Measurements from ENCODE around the gene ERICH6B. TPM values are rescaled to one million over a fixed set of nuclear protein-coding genes. Genes with fewer than 3 reads are reported as not detected.

ERICH6B gene
- total RNA-seq, 1 donor = not detected

DNA sequence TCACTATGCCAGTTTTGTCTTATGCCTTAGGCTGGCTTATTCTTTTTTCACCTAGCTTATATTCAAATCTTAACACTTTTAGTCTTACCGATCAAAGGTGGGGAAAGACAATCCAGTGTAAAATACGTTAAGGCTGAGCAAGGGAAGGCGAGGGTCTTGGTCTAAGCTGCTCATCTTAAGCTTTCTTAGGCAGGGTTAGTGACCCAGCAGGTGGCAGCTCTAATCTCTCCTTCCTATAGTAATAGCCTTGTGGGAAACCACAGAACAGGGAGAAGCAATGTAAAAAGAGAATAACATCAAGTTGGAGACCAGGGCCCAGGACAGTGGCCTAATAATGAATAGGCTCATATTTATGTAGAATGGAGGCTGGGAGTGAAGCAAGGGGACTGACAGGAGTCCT lies 104.9 kb downstream of the ERICH6B start:
- Histone ChIP-seq H3K27me3 (ENCODE audit: insufficient read depth, low read length) (no peaks in the 10 kb centered on the region), H3K4me3 (ENCODE audit: low read length) (no peak overlapping the region), H3K4me1 (ENCODE audit: insufficient read depth, low read length) (no peaks in the 10 kb centered on the region), H3K9me3 (ENCODE audit: low read depth, low read length) (no peaks in the 10 kb centered on the region)

DNA sequence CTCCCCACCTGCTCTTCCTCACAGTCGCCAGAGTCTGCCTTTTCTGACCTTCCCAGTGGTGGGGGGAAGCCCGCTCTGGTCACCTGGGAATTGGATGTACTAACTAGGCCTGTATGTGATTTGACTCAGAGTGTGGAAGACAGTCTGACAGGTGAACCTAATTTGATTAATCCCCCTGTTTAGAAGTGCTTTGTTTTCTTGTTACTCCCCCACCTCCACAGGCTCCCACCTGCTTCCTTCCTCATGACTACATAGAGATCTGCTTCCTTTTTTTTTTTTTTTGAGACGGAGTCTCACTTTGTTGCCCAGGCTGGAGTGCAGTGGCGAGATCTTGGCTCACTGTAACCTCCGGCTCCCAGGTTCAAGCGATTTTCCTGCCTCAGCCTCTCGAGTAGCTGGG lies 106.8 kb downstream of the ERICH6B start:
- Histone ChIP-seq H3K9me3 (ENCODE audit: low read depth, low read length) (no peaks in the 10 kb centered on the region), H3K4me1 (ENCODE audit: insufficient read depth, low read length) (no peaks in the 10 kb centered on the region), H3K27me3 (ENCODE audit: insufficient read depth, low read length) (no peaks in the 10 kb centered on the region), H3K4me3 (ENCODE audit: low read length) (no peak overlapping the region)

DNA sequence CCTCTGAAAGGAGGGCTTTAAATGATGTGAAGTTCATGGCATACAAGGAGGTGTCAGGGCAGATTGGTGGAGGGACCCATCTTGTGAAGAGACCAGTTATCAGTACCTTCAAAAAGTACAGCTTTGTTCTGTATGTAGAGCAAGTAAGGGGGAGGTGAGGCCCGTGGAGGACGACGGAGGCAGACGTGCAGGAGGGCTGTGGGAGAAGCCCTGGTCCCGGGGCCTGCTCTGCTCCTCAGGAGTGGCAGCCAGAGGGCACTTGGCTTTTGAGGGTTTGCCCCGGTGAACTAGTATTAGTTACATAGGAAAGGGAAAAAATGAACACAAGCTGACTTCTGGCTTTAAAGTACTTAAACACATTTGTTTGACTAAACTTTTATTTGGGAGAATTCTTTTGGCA lies 108.7 kb downstream of the ERICH6B start:
- no peaks in the 10 kb centered on the region for H3K27me3 ChIP-seq (ENCODE audit: insufficient read depth, low read length)
- no peak overlapping the region for H3K4me3 ChIP-seq (ENCODE audit: low read length)
- no peaks in the 10 kb centered on the region for H3K4me1 ChIP-seq (ENCODE audit: insufficient read depth, low read length)
- H3K9me3 ChIP-seq (ENCODE audit: low read depth, low read length) = no peaks in the 10 kb centered on the region

DNA sequence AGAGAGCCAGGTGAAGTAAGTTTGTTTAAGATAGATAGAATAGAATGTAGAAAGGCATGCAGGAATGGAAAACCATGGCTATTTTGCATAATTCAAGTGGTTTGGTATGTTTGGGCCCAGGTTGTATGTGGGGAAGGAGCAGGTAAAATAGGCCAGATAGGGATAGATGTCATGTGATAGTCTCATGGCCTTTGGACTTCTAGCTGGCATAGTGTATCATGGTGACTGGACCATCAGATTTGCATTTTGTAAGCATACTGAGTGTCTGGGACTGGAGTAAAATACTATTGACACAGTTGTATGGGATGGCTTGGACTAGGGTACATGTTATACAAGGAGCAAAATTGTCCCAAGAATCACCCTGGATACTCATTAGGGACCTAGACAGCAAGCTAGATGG lies 111.9 kb downstream of the ERICH6B start:
- Histone ChIP-seq H3K4me1 (ENCODE audit: insufficient read depth, low read length) (no peaks in the 10 kb centered on the region), H3K9me3 (ENCODE audit: low read depth, low read length) (no peaks in the 10 kb centered on the region), H3K27me3 (ENCODE audit: insufficient read depth, low read length) (no peaks in the 10 kb centered on the region), H3K4me3 (ENCODE audit: low read length) (no peak overlapping the region)

DNA sequence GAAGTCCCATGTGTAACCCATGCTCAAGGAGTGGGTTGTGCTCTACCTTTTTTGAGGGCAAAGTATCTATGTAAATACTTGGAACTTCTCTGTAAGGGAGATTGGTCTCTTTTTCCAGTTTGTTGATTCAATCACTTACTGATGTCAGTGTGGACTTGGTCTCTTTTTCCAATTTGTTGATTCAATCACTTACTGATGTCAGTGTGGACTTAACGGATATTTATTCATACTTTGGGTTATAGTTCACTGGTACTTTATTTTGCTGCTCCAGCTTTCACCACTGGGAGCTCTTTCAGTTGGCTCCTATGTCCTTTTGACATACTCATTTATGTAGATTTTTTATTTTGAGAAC lies 114.4 kb downstream of the ERICH6B start:
- no peak overlapping the region for H3K4me3 ChIP-seq (ENCODE audit: low read length)
- no peaks in the 10 kb centered on the region for H3K9me3 ChIP-seq (ENCODE audit: low read depth, low read length)
- no peaks in the 10 kb centered on the region for H3K27me3 ChIP-seq (ENCODE audit: insufficient read depth, low read length)
- H3K4me1 ChIP-seq (ENCODE audit: insufficient read depth, low read length) = no peaks in the 10 kb centered on the region

DNA sequence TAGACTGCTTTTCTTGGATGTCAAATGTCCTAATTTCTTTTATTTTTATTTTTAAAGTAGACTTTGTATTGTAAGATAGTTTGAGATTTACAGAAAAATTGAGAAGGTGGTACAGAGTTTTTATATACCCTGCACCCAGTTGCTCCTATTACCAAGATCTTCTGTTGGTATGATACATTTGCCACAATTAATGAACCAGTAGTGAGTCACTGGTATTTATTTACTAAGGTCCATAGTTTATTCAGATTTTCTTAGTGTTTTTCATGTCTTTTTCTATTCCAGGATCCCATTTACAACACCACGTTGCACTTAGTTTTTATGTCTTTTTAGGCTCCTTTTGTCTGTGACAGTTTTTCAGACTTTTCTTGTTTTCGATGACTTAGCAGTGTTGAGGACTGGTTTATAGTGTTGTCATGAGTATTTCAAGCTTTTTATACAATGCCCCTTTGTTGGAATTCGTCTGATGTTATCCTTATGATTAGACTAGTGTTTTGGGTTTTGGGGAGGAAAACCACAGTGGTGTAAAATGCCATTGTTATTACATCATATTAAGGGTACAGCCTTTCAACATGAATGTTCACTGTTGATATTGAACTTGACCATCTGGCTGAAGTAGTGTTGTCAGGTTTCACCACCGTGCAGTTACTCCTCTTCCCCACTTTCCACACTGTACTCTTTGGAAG lies 114.9 kb downstream of the ERICH6B start:
- Histone ChIP-seq H3K27me3 (ENCODE audit: insufficient read depth, low read length) (no peaks in the 10 kb centered on the region), H3K4me1 (ENCODE audit: insufficient read depth, low read length) (no peaks in the 10 kb centered on the region), H3K4me3 (ENCODE audit: low read length) (no peak overlapping the region), H3K9me3 (ENCODE audit: low read depth, low read length) (no peaks in the 10 kb centered on the region)

DNA sequence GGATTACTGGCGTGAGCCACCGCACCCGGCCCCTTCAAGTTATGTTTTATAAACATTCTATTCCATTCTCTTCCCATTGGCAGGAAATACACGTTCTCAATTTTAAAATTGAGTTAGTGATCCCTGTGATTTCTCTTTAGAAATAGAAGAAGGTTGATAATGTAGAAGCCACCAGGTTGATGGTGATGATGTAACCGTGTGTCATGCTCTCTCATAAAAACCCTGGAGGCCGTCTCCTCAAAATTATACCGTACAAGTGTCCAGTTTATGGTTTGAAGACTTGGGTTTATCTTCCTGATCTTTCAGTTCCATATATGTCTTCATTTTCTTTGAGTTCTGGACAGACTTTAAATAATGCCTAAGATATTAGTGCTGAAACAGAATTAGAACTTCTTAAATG lies 118.6 kb downstream of the ERICH6B start:
- H3K4me3 ChIP-seq (ENCODE audit: low read length) = no peak overlapping the region
- no peaks in the 10 kb centered on the region for H3K9me3 ChIP-seq (ENCODE audit: low read depth, low read length)
- H3K4me1 ChIP-seq (ENCODE audit: insufficient read depth, low read length) = no peaks in the 10 kb centered on the region
- H3K27me3 ChIP-seq (ENCODE audit: insufficient read depth, low read length) = no peaks in the 10 kb centered on the region

DNA sequence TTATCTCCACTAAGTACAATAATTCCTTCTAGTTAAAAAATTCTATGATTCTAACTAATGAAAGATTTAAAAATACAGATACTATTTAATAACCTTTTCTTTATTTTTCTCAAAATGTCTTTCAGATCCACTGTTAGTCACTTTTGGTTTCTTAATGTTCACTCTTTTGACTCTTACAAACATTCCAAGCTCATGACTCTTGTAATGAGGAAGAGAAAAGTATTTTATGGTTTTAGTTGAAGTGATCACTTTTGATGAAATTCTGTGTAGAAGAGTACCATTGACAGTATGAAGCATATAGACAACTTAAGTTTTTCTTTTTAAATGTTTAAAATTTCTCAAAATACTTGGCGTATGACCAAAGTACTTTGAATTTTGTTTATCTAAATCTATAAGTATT lies 123.0 kb downstream of the ERICH6B start:
- Histone ChIP-seq H3K4me1 (ENCODE audit: insufficient read depth, low read length) (no peaks in the 10 kb centered on the region), H3K4me3 (ENCODE audit: low read length) (no peak overlapping the region), H3K9me3 (ENCODE audit: low read depth, low read length) (no peaks in the 10 kb centered on the region), H3K27me3 (ENCODE audit: insufficient read depth, low read length) (no peaks in the 10 kb centered on the region)

Other genes with a start within 250 kb of the ERICH6B start
- gene SLC25A30, start 197.4 kb downstream of the ERICH6B start, total RNA-seq = 23.7 TPM
- gene COG3, start 150.8 kb downstream of the ERICH6B start, total RNA-seq = 40.8 TPM
- 0.21 TPM for gene CBY2, start 86.6 kb upstream of the ERICH6B start, total RNA-seq
- 0.31 TPM for gene SIAH3, start 236.0 kb upstream of the ERICH6B start, total RNA-seq

All from mononuclear cell (primary cell).